ENCODE data around the gene GDF9.

GRCh38 chr5:132825834-132826391 lies 40.4 kb downstream of the GDF9 start:
- TF ChIP-seq POLR2A (IDR thresholded peaks at IDR 0.05): no peak
- TF ChIP-seq, protein P1, sequence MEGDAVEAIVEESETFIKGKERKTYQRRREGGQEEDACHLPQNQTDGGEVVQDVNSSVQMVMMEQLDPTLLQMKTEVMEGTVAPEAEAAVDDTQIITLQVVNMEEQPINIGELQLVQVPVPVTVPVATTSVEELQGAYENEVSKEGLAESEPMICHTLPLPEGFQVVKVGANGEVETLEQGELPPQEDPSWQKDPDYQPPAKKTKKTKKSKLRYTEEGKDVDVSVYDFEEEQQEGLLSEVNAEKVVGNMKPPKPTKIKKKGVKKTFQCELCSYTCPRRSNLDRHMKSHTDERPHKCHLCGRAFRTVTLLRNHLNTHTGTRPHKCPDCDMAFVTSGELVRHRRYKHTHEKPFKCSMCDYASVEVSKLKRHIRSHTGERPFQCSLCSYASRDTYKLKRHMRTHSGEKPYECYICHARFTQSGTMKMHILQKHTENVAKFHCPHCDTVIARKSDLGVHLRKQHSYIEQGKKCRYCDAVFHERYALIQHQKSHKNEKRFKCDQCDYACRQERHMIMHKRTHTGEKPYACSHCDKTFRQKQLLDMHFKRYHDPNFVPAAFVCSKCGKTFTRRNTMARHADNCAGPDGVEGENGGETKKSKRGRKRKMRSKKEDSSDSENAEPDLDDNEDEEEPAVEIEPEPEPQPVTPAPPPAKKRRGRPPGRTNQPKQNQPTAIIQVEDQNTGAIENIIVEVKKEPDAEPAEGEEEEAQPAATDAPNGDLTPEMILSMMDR (IDR thresholded peaks at IDR 0.05): no peak

Data from breast epithelium (tissue), 3 donors.